Liver (tissue), 9 donors: Measurements from ENCODE around the gene DGCR8. TPM values are rescaled to one million over a fixed set of nuclear protein-coding genes. Genes with fewer than 3 reads are reported as not detected.

Experiments
- DNase-seq: peaks from one replicate; pipeline ENCODE4 v3.0.0-alpha.2; 2017; ENCODE audit warnings: low spot score
- H3K27ac ChIP-seq, 2 donors: one replicate each; pipeline ENCODE4 v1.7.0; 2013; ENCODE audit warnings: inconsistent platforms in 2 of 2, low read length in 2 of 2, control low read depth in 1 of 2, low read depth in 1 of 2, mild to moderate bottlenecking in 1 of 2
- H3K27me3 ChIP-seq, 4 donors: one replicate each; pipeline versions ENCODE4 v1.6.1 to v1.7.0; 2013; ENCODE audit warnings: low read length in 3 of 4, inconsistent platforms in 1 of 4, mild to moderate bottlenecking in 1 of 4, moderate library complexity in 1 of 4; ENCODE audit not compliant: control insufficient read depth in 4 of 4, insufficient read depth in 4 of 4
- H3K36me3 ChIP-seq, 4 donors: one replicate each; pipeline versions ENCODE4 v1.6.1 to v1.7.0; 2013; ENCODE audit warnings: low read length in 3 of 4, mild to moderate bottlenecking in 3 of 4, low read depth in 1 of 4, moderate library complexity in 1 of 4; ENCODE audit not compliant: control insufficient read depth in 4 of 4, insufficient read depth in 3 of 4
- H3K4me1 ChIP-seq, 4 donors: one replicate each; pipeline versions ENCODE4 v1.6.1 to v1.7.0; 2013; ENCODE audit warnings: low read length in 3 of 4, mild to moderate bottlenecking in 3 of 4, moderate library complexity in 1 of 4; ENCODE audit not compliant: control insufficient read depth in 4 of 4, insufficient read depth in 4 of 4
- H3K4me3 ChIP-seq, 3 donors: one replicate each; pipeline versions ENCODE4 v1.6.1 to v1.7.0; 2013; ENCODE audit warnings: low read length in 3 of 3, control low read depth in 1 of 3, low read depth in 1 of 3, mild to moderate bottlenecking in 1 of 3
- H3K9ac ChIP-seq, 2 donors: one replicate each; pipeline ENCODE4 v1.7.0; 2013; ENCODE audit warnings: low read length in 2 of 2, mild to moderate bottlenecking in 2 of 2, moderate library complexity in 2 of 2, control low read depth in 1 of 2, low read depth in 1 of 2
- H3K9me3 ChIP-seq, 4 donors: one replicate each; pipeline versions ENCODE4 v1.6.1 to v1.7.0; 2013; ENCODE audit warnings: low read length in 3 of 4; ENCODE audit not compliant: control insufficient read depth in 4 of 4
- EGR1 ChIP-seq, 2 donors: IDR thresholded peaks; 2 replicates each; pipeline ENCODE4 v1.6.1; 2016 to 2018; ENCODE audit warnings: antibody characterized with exemption in 2 of 2, low read depth in 2 of 2
- FOXA1 ChIP-seq: IDR thresholded peaks from 2 replicates; pipeline ENCODE4 v1.6.1; 2016; ENCODE audit warnings: antibody characterized with exemption
- FOXA2 ChIP-seq: IDR thresholded peaks from 2 replicates; pipeline ENCODE4 v1.6.1; 2016; ENCODE audit warnings: antibody characterized with exemption
- GABPA ChIP-seq, 2 donors: IDR thresholded peaks in 1 of 2; conservative IDR thresholded peaks in 1 of 2; 2 replicates each; pipeline ENCODE4 v1.6.1; 2016; ENCODE audit warnings: antibody characterized with exemption in 2 of 2, mild to moderate bottlenecking in 1 of 2, moderate library complexity in 1 of 2
- HNF4A ChIP-seq, 2 donors: conservative IDR thresholded peaks; 2 replicates each; pipeline ENCODE4 v1.6.1; 2016; ENCODE audit warnings: antibody characterized with exemption in 2 of 2, mild to moderate bottlenecking in 2 of 2
- HNF4G ChIP-seq: IDR thresholded peaks from 2 replicates; pipeline ENCODE4 v1.6.1; 2016; ENCODE audit warnings: antibody characterized with exemption
- JUND ChIP-seq, 2 donors: IDR thresholded peaks; 2 replicates each; pipeline ENCODE4 v1.6.1; 2016; ENCODE audit warnings: antibody characterized with exemption in 2 of 2
- NR2F2 ChIP-seq: IDR thresholded peaks from 2 replicates; pipeline ENCODE4 v1.6.1; 2016; ENCODE audit warnings: antibody characterized with exemption
- RAD21 ChIP-seq, 2 donors: IDR thresholded peaks; 2 replicates each; pipeline ENCODE4 v1.6.1; 2016; ENCODE audit warnings: antibody characterized with exemption in 2 of 2, mild to moderate bottlenecking in 2 of 2
- RXRA ChIP-seq, 2 donors: IDR thresholded peaks; 2 replicates each; pipeline ENCODE4 v1.6.1; 2017 to 2018; ENCODE audit warnings: antibody characterized with exemption in 2 of 2, mild to moderate bottlenecking in 1 of 2
- SP1 ChIP-seq: IDR thresholded peaks from 2 replicates; pipeline ENCODE4 v1.6.1; 2018; ENCODE audit warnings: antibody characterized with exemption, mild to moderate bottlenecking
- TAF1 ChIP-seq: conservative IDR thresholded peaks from 2 replicates; pipeline ENCODE4 v1.6.1; 2016; ENCODE audit warnings: antibody characterized with exemption, mild to moderate bottlenecking
- YY1 ChIP-seq: IDR thresholded peaks from 2 replicates; pipeline ENCODE4 v1.6.1; 2016; ENCODE audit warnings: antibody characterized with exemption, mild to moderate bottlenecking
- WGBS: extraction: QIAGEN DNeasy Blood & Tissue Kit; methylation state at CpG from one replicate; pipeline ENCODE4 v1.1.7; 2013; 5-methylcytosine and 5-hydroxymethylcytosine counted together
- polyA plus RNA-seq, 2 donors: library from polyadenylated mRNA; stranded (reverse) in 1 of 2; unstranded in 1 of 2; fragments of 200-250 nt in 1 of 2; fragments of >200 nt in 1 of 2; fragmentation: Nextera tagmentation in 1 of 2; extraction: Ambion mirVana in 1 of 2; gene quantifications; one replicate each; pipeline versions ENCODE4 v1.2.1 to v1.2.3, GENCODE V29; 2013 to 2015
- total RNA-seq, 2 donors: library from RNA; depleted of rRNA; stranded (reverse); fragments of >200 nt; gene quantifications; one replicate each; pipeline ENCODE4 v1.2.3, GENCODE V29; 2014
- TF ChIP-seq, protein P1 (sequence below): fragments of 150-350 bp; IDR thresholded peaks from 2 replicates; pipeline ENCODE4 v1.5.1; 2017; ENCODE audit warnings: improper control_type of control experiment, low read depth, low read length; ENCODE audit not compliant: missing input control
- TF ChIP-seq, protein P2 (sequence below): IDR thresholded peaks from 2 replicates; pipeline ENCODE4 v1.6.1; 2016; ENCODE audit warnings: antibody characterized with exemption
- TF ChIP-seq, protein P3 (sequence below): IDR thresholded peaks from 2 replicates; pipeline ENCODE4 v1.6.1; 2016; ENCODE audit warnings: antibody characterized with exemption
- donor health status: healthy.
- donor health status: healthy.
- donor health status: healthy.
- donor health status: healthy.
- donor health status: healthy.

DGCR8 gene
- total and polyA plus RNA-seq, 4 donors = 7.9 to 27.1 (median 15.8) TPM

DNA sequence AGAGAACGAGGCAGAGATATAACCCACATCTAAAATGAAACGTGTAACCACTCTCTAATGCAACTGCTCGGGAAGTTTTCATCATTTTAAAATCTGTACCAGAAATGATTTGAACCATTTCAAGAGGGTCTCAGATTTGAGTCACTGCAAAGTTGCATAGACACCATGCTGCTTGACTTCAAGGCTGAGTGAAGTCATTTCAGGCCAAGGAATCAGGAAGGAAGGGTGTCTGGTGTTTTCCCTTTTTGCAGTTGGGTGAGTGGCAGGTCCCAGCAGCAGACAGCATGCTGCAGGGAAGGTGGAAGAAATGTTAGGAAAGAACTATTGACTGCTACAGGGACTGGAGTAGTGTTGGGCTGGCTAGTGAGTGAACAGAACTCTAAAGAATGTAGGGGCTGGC is 42.6 kb upstream of the DGCR8 start:
- Histone ChIP-seq H3K27me3 (no peaks in the 10 kb centered on the region), H3K4me3 (no peak overlapping the region), H3K36me3 (peaks cover 0 to 24% (median 11%) of the 10 kb centered on the region in 4 donors), H3K27ac (no peak overlapping the region), H3K4me1 (peaks cover 11 to 22% (median 15%) of the 10 kb centered on the region in 4 donors), H3K9me3 (no peaks in the 10 kb centered on the region), H3K9ac (no peak overlapping the region)
- WGBS = 91% methylated on average over 3 of the region's 3 CpGs
- DNase-seq = no peak
- TF ChIP-seq HNF4A (conservative IDR thresholded peaks at IDR 0.05) (no peak), EGR1 (IDR thresholded peaks at IDR 0.05; ENCODE audit: low read depth in 2 of 2) (no peak), SP1 (no peak), YY1 (no peak), GABPA (IDR thresholded peaks at IDR 0.05 in 1 of 2, conservative IDR thresholded peaks at IDR 0.05 in 1 of 2) (no peak)

DNA sequence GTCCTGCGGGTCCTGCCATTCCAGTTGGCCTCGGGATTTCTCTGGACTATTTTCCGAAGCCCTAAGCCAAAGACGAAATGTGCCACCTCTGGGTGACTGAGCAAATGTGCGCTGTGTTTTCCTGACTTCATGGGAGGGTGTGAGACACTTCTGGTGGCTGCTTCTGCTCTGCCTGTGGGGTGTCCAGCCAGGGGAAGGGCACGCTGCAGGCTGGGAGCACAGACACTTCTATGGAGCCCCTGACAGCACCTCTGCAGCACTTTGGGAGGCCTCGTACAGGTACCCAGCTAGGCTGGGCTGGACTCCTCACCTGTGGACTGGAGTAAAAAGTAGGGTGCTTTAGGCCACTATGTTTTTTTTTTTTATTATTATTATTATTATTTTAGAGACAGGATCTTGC is 41.5 kb upstream of the DGCR8 start:
- Histone ChIP-seq H3K27ac (no peak overlapping the region), H3K27me3 (no peaks in the 10 kb centered on the region), H3K9ac (no peak overlapping the region), H3K36me3 (peaks cover 0 to 31% (median 15%) of the 10 kb centered on the region in 4 donors), H3K4me1 (peaks cover 2 to 10% (median 5%) of the 10 kb centered on the region in 4 donors), H3K4me3 (no peak overlapping the region), H3K9me3 (no peaks in the 10 kb centered on the region)
- DNase-seq = no peak
- WGBS = 96% methylated on average over 7 of the region's 7 CpGs
- TF ChIP-seq EGR1 (IDR thresholded peaks at IDR 0.05; ENCODE audit: low read depth in 2 of 2) (no peak), TAF1 (no peak), SP1 (no peak), RXRA (IDR thresholded peaks at IDR 0.05) (no peak), RAD21 (IDR thresholded peaks at IDR 0.05) (no peak), HNF4G (no peak), YY1 (no peak), FOXA1 (no peak), JUND (IDR thresholded peaks at IDR 0.05) (no peak), HNF4A (conservative IDR thresholded peaks at IDR 0.05) (no peak)
- TF ChIP-seq, protein P1, sequence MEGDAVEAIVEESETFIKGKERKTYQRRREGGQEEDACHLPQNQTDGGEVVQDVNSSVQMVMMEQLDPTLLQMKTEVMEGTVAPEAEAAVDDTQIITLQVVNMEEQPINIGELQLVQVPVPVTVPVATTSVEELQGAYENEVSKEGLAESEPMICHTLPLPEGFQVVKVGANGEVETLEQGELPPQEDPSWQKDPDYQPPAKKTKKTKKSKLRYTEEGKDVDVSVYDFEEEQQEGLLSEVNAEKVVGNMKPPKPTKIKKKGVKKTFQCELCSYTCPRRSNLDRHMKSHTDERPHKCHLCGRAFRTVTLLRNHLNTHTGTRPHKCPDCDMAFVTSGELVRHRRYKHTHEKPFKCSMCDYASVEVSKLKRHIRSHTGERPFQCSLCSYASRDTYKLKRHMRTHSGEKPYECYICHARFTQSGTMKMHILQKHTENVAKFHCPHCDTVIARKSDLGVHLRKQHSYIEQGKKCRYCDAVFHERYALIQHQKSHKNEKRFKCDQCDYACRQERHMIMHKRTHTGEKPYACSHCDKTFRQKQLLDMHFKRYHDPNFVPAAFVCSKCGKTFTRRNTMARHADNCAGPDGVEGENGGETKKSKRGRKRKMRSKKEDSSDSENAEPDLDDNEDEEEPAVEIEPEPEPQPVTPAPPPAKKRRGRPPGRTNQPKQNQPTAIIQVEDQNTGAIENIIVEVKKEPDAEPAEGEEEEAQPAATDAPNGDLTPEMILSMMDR = no peak
- TF ChIP-seq, protein P2, sequence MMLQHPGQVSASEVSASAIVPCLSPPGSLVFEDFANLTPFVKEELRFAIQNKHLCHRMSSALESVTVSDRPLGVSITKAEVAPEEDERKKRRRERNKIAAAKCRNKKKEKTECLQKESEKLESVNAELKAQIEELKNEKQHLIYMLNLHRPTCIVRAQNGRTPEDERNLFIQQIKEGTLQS = no peak
- TF ChIP-seq, protein P3, sequence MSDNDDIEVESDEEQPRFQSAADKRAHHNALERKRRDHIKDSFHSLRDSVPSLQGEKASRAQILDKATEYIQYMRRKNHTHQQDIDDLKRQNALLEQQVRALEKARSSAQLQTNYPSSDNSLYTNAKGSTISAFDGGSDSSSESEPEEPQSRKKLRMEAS = no peak

DNA sequence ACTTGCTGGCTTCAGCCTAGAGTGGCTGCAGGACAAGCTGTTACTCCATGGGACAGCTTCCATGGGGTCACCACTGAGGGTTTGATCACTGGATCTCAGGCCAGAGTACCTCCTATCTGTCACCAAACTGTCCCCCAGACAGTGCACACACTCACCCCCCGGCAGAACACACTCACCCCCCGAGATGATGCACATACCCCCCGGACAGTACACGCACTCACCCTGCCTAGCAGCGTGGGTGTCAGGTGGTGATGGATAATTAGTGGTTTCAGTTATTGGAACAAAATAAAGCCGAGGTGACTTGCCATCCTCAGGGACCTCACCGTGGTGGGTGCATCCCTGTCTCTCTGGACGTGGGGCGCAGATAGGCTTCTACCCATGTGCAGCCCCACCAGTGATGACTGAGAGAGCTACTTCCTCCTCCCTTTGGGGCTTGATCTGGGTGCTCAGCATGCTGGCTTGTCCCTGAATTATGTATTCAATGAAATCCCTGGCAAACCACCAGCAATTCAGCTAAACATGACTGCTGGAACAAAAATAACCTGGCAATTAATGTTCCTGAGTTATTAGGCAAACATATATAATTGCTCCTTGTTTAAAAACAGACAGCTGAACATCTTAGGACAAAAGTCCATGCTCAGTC is 40.2 kb upstream of the DGCR8 start:
- H3K4me3 ChIP-seq = no peak overlapping the region
- no peaks in the 10 kb centered on the region for H3K9me3 ChIP-seq
- H3K9ac ChIP-seq = no peak overlapping the region
- no peaks in the 10 kb centered on the region for H3K27me3 ChIP-seq
- 95% methylated on average over 9 of the region's 9 CpGs for WGBS
- no peaks in the 10 kb centered on the region for H3K4me1 ChIP-seq
- no peak for DNase-seq
- H3K27ac ChIP-seq = no peak overlapping the region
- TF ChIP-seq RAD21 (IDR thresholded peaks at IDR 0.05) (no peak), FOXA2 (no peak), GABPA (IDR thresholded peaks at IDR 0.05 in 1 of 2, conservative IDR thresholded peaks at IDR 0.05 in 1 of 2) (no peak), FOXA1 (no peak), NR2F2 (no peak), YY1 (no peak), SP1 (no peak)
- TF ChIP-seq, protein P2 = no peak
- peaks cover 4 to 39% (median 20%) of the 10 kb centered on the region in 4 donors for H3K36me3 ChIP-seq
